SKM-1 treated with dmso at 0.1 percent for 144 hours (cell line): ENCODE results near the gene DNM3.

ENCODE experiments used
- DNase-seq: peaks from one replicate; lab custom pipeline; 2025; ENCODE audit not compliant: unreplicated experiment; lab: John Stamatoyannopoulos, UW

Gene DNM3

DNA sequence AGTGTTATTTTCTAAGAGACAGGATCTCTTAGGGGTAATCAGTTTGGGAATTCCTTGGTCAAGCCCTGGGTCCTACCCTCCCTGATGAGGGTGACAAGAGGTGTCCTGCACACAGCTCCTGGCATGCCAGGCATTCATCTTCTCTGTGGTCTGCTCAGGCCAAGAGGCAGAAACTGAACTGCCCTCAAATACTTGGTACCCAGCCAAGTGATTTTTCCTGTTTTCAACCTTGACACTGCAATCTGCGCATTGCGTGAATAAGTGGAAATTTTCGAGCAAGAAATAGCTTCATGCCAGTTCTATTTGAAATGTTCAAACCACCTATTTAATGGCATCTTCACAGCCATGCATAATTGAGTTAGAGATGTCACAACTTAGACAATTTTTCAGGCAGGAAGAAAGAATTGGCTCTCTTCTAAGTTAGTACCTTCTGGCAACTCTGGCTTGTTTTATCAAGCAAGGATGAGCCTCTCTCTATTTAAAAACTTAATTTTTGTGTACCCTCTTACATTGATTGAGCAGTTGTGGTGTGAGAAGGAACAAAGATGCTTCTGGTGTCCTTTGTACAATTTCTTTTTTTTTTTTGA lies 27.0 kb downstream of the DNM3 start:
- no peak for DNase-seq

DNA sequence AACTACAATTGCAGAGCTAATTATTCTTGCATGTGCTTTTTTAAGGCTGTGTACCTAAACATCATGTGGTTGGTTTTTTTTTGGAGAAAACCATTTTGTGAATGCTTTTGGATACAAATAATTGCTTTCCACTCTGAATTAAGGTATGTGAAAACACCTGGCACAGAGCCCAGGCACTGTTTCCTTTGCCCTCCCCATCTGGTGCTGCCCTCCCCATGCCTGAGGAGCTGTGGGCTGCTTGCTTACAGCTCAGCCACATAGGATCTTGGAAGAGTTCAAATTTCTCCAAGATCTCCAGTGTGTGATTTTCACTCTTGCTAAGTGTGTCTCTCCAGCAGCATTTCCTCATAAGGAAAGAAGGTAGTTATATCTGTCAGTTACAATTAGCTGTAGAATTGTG lies 27.8 kb downstream of the DNM3 start:
- DNase-seq: no peak

DNA sequence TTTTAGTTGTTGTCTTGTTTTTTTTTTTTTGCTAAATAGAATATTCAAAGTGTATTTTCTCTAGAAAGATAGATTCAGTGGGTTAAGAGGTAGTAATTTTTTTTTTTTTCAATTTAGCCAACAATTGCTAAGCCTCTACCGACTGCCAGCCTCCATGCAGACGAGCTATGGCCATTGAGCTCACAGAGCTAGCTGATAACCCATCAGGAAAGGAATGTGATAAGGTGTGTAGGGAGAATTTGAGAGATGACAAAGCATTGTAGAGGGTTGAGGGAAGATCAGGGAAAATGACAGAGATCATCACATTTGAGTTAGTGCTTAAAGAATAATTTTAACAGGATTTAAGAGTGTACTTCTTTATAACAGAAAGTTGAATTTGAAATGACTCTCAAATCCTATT lies 30.6 kb downstream of the DNM3 start:
- no peak for DNase-seq

DNA sequence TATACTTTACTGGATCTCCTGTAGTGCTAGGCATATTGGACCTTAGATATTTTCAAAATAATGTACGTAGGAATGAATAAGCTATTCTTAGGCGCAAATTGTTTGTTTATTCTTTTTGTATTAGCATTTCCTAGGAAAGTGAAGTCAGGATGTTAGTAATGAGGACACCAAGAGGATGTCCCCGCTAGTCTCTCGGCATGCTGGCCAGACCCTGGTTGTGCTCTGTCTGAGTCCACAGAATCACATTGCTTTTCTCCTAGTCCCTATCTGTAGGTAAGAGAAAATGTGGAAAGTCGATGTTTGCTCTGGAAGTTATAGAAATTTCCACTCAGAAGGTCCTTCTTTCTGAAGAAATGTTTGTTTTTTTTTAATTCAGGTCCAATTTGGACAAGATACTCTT lies 31.1 kb downstream of the DNM3 start:
- DNase-seq: no peak

DNA sequence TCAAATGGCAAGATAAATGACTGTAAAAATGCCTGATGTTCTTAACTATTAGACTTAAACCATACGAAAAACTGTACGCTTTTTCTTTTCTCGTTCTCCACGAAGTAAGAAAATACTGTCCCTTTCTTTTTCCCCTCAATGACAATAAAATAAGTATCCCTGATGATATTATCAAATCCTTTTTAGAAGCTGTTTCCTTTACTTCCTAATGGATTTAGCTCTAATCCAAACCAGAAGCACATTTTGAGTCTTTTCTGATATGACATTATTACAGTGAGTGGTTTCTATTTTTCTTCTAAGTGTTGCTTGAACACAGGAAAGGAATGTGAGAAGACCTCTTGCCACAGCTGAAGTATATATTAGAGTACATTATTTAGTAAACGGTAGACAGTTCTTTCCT lies 32.4 kb downstream of the DNM3 start:
- no peak for DNase-seq

DNA sequence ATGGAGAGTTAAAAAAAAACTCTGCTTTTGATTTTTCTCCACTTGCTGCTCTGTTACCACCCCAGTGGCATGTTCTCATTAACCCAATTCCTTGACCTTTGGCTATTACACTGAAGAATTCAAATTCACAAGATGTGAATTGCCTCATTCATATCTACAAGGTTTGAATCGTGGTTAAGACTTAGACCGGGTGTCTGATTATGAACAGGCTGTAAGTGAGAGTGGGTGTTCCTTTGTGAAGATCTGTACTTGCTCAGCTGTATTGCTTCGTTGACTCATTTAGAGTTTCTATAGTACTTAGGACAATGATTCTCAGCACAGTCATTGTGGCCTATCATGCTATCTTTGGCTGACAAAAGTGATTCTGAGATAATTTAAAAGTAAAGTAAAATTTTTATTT lies 36.4 kb downstream of the DNM3 start:
- DNase-seq: no peak

DNA sequence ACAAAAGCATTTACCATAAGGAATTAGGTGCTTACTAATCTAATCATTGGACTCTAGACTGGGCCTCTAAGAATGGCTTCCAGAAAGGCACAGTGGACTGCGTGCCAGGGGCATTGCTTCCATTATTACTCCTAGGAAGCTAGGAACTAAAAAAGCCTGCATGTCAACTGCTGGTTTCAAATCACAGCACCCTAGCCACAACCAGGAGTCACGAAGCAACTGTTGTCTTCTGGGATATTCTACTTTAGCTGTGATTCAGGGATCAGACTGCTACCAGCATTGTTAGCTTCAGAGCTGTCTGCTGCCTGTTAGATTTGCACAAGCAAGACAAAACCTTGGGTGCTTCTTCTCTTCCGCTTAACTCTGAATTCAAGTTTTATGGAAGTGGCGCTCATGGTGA lies 38.3 kb downstream of the DNM3 start:
- no peak for DNase-seq

DNA sequence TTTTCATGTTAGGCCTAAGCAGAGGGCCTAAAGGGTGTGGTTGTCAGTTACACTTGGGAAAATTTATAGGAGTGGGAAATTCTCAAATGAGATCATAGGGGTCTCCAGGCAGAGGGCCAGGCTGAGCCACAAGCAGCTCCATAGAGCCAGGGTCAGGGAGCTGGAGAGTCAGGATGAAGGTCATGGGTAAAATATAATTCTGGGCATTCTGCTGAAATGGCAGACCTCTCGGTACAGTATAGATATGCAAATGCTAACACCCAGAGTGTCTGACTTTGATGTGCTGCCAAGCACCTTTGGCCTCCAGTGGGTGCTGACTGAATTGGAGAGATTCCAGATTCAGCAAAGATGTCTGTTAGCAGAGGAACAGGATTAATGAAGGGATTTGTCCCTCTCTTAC lies 40.1 kb downstream of the DNM3 start:
- no peak for DNase-seq

DNA sequence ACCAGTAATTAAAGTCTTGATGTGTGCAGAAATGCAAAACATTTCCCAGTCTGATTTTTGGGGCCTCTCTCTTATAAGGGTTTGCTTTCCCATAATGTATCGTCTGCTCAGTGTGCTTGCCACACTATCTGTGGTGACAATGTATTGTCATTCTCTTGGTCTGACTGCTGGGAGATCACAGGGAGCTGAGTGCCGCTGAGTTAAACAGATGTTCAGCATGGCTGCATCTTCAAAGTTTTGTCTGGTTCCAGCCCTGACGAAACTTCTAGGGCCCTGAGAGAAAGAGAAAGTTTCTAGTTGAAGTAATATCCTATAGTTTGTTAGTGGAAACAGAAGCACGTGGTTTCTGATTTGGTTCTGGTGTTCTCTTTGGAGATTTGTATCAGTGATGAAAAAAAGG lies 42.6 kb downstream of the DNM3 start:
- DNase-seq: no peak

DNA sequence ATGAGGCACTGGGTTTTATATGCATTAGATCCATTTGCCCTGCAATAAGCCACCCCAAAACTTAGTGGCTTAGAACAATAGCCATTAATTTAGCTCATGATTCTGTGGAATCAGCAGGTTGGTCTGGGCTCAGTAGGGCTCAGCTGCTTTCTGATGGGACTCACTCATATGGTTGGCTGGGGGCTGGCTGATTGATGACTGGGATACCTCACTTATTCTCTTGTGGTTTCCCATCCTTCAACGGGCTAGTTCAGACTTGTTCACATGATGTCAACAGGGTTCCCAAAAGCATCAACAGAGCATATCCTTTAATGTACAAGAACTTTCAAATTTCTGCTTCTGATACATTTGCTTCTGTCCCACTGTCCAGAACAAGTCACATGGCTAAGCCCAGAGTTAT lies 43.2 kb downstream of the DNM3 start:
- no peak for DNase-seq

DNA sequence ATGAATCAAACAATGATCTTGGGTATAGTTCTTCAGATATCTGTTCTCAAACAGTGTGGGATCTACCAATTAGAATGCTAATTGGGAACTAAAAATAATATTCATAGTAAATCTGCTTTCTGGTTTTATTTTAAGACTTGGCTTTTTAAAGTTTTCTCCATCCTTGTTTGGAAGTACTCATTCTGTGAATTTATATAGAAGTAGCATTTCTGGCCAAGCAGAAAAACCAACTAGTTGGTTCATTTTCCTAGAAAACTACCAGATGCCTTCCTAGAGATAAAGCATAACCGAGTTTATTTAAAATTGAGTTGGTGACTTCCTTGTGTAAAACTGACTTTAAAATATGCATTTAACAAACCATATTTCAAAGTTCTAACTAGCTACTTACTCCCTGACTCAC lies 48.8 kb downstream of the DNM3 start:
- no peak for DNase-seq

DNA sequence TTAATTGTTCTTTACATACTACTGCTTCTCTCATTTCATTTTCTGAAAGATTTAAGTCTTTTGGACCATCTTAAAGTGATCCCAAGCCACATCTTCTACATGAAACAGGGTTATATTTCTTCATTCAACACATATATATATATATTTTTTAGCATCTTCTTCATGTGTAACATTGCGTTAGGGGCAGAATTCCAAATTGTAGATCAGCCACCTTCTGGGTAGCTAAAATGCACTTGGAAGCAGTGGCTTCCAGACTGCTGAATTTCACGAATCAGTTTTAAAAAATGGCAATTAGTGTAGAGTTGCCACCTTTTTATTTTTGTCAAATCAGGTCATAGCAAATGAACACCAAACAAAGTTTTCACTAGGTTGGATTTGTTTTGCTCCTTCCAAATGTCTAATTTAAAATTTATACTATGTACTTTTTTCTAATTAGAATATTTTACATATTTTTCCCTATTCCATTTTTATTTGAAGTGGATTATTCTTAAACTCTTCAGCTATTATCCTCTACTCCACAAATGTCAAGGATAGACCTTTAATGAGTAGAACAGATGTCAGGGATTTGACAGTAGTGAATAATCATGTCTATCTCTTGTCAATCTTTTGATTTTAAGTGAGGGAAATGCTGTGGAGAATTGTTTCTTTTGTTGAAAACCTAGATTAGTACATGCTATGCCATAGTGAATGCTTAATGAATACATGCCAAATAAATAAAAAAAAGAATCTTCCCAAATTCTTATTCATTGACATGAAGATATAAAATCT lies 55.8 kb downstream of the DNM3 start:
- no peak for DNase-seq

DNA sequence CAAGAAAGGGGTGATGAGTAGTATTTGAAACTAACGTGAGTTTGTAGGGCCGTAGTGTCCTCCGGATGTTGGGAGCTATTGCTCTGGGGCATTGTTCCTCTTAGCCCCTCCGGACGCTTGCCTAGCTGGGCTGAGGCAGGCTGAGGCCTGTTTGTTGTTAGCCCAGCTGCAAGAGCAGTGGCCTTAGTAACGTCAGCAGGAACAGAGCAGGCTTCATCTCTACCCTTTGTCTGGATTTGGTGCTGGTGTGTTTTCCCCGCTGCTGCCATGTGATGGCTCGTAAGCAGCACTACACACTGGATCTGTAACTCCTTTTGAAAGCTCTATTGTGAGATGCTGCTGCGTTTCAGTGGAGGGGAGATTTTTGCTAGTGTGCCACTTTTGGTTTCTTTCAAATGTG lies 57.6 kb downstream of the DNM3 start:
- DNase-seq: no peak

DNA sequence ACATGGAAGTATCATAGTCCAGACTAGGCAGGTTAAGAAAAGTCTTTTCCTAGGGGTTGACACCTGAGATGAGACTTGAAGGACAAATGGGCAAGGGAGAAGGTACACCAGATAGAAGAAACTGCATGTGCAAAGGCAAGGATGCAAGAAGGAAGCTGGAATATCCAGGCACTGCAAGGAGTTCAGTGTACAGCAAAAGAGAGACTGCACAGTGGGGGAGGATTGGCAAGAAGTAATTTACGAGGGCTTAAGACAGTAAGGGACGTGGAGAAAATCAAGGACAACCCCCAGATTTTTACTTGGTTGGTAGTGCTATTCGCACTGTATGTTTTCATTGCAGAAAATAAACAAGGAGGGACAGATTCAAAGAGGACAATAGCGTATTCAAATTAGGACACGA lies 58.5 kb downstream of the DNM3 start:
- no peak for DNase-seq

DNA sequence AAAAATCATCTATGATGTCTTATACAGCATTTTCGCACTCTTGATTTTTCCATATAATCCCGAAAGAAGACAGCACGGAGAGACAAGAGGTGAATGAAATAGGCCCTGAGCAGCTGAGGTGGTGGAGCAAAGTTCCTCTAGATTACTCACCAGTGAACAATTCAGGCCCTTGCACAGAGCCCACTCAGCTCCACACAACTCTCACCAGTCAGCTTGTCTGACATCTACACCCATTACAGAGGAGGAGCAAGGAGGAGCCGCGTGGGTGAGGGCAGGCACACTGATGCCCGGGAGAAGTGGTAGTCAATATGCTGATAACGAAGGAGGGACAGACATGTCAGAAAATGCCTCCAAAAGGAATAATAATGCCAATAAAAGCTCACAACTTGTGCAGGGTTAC lies 59.9 kb downstream of the DNM3 start:
- no peak for DNase-seq

DNA sequence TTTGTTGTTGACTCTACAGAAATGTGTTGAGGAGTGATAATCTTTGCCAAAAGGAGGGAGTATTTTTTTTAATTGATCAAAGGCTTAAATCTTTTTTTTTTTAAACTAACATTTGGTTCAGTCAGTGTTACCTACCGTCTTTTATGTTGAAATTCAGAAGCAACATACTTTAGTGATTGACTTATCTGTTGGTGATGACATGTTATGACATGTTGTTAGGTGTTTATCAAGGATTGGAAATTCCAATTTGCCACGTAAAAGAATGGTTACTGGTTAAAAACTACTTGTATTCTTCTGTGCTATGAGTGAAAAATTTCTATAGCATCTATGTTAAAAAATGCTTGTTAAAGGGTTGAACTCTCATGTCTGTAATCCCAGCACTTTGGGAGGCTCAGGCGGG lies 61.2 kb downstream of the DNM3 start:
- no peak for DNase-seq

DNA sequence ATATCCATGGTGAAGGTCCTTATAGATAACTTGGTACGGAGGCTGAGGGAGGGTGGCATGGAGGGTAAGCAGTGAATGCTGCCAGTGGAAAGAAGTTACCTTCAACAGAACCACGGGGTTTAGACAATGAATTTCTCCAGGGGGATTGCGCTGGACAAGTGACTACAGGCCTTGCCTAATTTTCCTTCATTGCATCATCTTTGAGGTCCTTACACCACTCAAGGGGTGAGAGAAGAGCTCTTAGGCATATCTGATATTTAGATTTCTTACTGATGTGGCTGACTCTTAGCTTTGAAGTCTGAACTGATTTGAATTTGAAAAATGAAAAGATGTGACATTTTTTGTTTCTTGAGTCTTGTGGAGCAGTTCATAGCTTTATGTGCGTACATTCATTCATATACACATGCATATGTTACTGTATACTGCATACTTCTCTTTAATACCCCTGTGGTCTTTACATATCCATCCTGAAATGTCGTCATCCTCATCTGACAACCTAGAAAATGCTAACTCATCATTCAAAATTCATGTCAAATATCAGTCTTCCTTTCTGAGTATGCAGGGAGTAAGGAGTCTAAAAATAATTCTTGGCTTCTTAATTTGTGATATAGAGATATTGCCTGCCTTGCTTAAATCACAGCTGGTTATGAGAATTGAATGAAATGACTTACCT lies 63.6 kb downstream of the DNM3 start:
- no peak for DNase-seq

DNA sequence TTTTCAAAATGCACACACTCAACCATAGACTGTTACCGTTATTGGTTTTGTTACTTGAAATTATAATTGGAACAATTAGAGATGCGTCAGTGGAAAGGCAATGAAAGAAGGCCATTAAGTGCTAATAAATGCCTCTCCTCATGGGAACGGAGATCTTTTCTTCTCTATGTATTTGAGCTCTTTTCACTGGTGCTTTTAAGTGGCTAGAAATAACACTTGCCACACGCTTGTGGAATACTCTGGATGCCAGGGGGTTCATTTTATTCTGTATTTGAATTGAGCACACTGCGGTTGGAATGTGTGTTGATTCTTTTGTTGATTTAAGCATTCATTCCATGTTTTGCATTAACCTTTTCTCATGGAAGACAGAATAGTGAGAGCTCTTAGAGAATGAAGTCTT lies 68.4 kb downstream of the DNM3 start:
- DNase-seq: no peak

DNA sequence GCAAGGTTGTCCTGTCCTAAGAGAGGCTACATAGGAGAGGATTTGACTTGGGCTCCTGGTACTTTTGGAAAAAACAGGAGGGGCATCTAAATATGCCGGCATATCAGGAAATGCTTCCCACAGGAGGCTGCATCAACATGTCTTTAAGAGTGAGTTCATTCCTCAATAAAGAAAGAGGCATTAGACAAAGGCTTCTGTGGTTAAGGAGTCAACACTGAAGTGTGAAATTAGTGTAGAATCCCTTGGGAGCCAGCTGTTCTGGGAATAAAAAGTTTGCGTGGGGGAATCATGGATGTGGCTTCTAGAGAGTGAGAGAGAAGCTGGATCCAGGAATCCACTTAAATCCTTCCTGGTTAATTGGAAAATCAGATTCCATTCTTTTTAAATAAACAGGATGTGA lies 69.5 kb downstream of the DNM3 start:
- no peak for DNase-seq

DNA sequence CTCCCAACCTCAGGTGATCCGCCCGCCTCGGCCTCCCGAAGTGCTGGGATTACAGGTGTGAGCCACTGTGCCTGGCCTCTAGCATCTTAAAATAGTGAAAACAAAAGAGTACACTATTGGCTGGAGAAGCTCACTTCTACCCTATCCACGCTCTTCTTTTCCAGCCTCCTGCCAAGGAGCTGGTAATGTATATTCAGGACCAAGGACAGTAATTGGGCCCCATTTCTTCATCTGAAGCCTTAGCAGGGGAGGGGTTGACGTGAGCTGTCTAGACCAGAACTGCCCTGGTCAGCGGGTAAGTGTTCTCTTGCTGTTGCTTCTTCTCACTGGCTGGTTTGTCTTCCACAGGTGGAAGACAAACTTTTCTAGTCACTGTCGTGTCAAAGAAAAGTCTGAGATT lies 70.2 kb downstream of the DNM3 start:
- no peak for DNase-seq

DNA sequence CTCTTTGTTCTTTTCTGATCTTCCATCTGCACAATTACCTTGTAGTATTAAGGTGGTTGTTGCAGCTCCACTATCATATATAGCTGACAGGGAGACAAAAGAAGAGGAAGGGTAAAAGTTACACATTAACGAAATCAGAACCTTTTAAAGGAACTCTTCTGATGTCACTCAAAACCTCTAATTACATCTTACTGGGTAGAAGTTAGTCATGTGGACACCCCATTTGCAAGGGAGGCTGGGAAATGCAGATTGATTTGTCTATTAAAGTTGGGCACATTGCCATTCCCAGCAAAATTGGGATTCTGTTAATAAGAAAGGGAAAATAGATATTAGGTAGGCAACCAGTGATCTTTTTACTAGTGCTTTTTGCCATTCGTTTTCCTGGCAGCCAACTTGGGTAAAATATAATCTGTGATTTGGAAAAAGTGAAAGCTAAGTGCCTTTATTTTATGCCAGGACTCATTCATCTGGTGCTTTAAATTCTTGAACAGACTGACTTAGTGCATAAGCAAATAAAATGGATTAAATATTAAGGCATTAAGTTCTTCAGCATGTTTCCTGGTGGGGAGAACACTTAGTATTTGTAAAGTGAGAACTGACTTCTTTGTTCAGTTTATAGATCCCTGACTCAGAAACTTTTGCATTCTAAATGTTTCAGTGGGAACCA lies 71.3 kb downstream of the DNM3 start:
- DNase-seq: no peak

DNA sequence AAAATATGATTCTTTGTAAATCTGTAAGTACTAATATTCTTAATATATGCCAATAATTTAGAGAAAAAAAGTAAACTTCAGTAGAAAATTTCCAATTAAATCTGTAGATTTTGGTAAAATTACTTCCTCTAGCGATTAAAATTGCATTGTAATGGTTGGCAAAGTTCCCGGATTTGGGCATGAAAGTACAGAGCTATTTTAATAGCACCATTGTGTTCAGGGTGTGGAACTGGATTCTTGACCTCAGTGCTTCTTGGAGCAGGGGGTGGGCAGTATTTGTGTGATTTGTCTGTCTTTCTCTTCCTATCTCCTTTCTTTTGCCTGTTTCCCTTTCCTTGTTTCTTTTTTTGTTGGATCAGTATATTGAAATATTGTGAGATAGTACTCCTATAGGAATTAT lies 72.1 kb downstream of the DNM3 start:
- DNase-seq: no peak
